Measurements from ENCODE around the gene NAPEPLD. TPM values are rescaled to one million over a fixed set of nuclear protein-coding genes. Genes with fewer than 3 reads are reported as not detected.

Gene NAPEPLD
- total RNA-seq, 2 donors from 2014 or later: 11.2 to 12.9 TPM

- Histone ChIP-seq H3K27ac (no peak overlapping the region), H3K27me3 (no peaks in the 10 kb centered on the region), H3K4me3 (no peak overlapping the region), H3K36me3 (replicated peaks in 1 of 2; ENCODE audit: insufficient read depth in 1 of 2, low read depth in 2 of 2) (peaks cover 0 to 4% of the 10 kb centered on the region in 2 donors), H3K9me3 (no peaks in the 10 kb centered on the region), H3K4me1 (peaks cover 7% of the 10 kb centered on the region)
- intact Hi-C loops (cut with DNase I): no loop called here
- TF ChIP-seq CTCF (IDR thresholded peaks at IDR 0.05) (no peak), POLR2A (IDR thresholded peaks at IDR 0.05) (no peak)
- no peak for DNase-seq
- no peak for ATAC-seq
- WGBS, 2 donors: 93 to 97% methylated on average over 2 of the region's 2 CpGs
Measured at GRCh38 chr7:103117465-103117864, 31.4 kb downstream of the NAPEPLD start.

GRCh38 chr7:103116991-103117390 lies 31.9 kb downstream of the NAPEPLD start:
- ATAC-seq: no peak
- peaks cover 7% of the 10 kb centered on the region for H3K4me1 ChIP-seq
- TF ChIP-seq CTCF (IDR thresholded peaks at IDR 0.05): no peak
- no peak for TF ChIP-seq POLR2A (IDR thresholded peaks at IDR 0.05)
- no peaks in the 10 kb centered on the region for H3K27me3 ChIP-seq
- H3K4me3 ChIP-seq: no peak overlapping the region
- H3K27ac ChIP-seq: no peak overlapping the region
- intact Hi-C loops (cut with DNase I): no loop called here
- H3K36me3 ChIP-seq (replicated peaks in 1 of 2; ENCODE audit: insufficient read depth in 1 of 2, low read depth in 2 of 2): peaks cover 0 to 4% of the 10 kb centered on the region in 2 donors
- no peaks in the 10 kb centered on the region for H3K9me3 ChIP-seq
- no peak for DNase-seq

- no peak for ATAC-seq
- TF ChIP-seq POLR2A (IDR thresholded peaks at IDR 0.05): no peak
- TF ChIP-seq CTCF (IDR thresholded peaks at IDR 0.05): no peak
- intact Hi-C loops (cut with DNase I): no loop called here
Measured at GRCh38 chr7:103116511-103116910, 32.4 kb downstream of the NAPEPLD start.

GRCh38 chr7:103115771-103116170 lies 33.1 kb downstream of the NAPEPLD start:
- peaks cover 7% of the 10 kb centered on the region for H3K4me1 ChIP-seq
- WGBS, 2 donors: 99 to 100% methylated on average over 4 of the region's 4 CpGs
- DNase-seq: no peak
- no peaks in the 10 kb centered on the region for H3K9me3 ChIP-seq
- TF ChIP-seq POLR2A (IDR thresholded peaks at IDR 0.05) (no peak), CTCF (IDR thresholded peaks at IDR 0.05) (no peak)
- peaks cover 0 to 2% of the 10 kb centered on the region in 2 donors for H3K36me3 ChIP-seq (replicated peaks in 1 of 2; ENCODE audit: insufficient read depth in 1 of 2, low read depth in 2 of 2)
- H3K27me3 ChIP-seq: no peaks in the 10 kb centered on the region
- no peak for ATAC-seq
- intact Hi-C loops (cut with DNase I): no loop called here
- H3K4me3 ChIP-seq: no peak overlapping the region
- H3K27ac ChIP-seq: no peak overlapping the region

More at GRCh38 chr7:103116511-103116910, 32.4 kb downstream of the NAPEPLD start:
- no peaks in the 10 kb centered on the region for H3K27me3 ChIP-seq
- H3K9me3 ChIP-seq: no peaks in the 10 kb centered on the region
- 33 to 44% methylated on average over 1 of the region's 1 CpG for WGBS, 2 donors
- H3K27ac ChIP-seq: no peak overlapping the region
- H3K4me1 ChIP-seq: peaks cover 7% of the 10 kb centered on the region
- H3K4me3 ChIP-seq: no peak overlapping the region
- no peak for DNase-seq
- H3K36me3 ChIP-seq (replicated peaks in 1 of 2; ENCODE audit: insufficient read depth in 1 of 2, low read depth in 2 of 2): peaks cover 0 to 4% of the 10 kb centered on the region in 2 donors

GRCh38 chr7:103114576-103115008 lies 34.3 kb downstream of the NAPEPLD start:
- peaks cover 7% of the 10 kb centered on the region for H3K4me1 ChIP-seq
- intact Hi-C loops (cut with DNase I): no loop called here
- H3K9me3 ChIP-seq: no peaks in the 10 kb centered on the region
- WGBS, 2 donors: 71 to 80% methylated on average over 1 of the region's 1 CpG
- H3K4me3 ChIP-seq: no peak overlapping the region
- H3K27ac ChIP-seq: no peak overlapping the region
- no peak for TF ChIP-seq CTCF (IDR thresholded peaks at IDR 0.05)
- TF ChIP-seq POLR2A (IDR thresholded peaks at IDR 0.05): no peak
- no peaks in the 10 kb centered on the region for H3K27me3 ChIP-seq
- ATAC-seq (no peak), DNase-seq (no peak)
- no peaks in the 10 kb centered on the region for H3K36me3 ChIP-seq (replicated peaks in 1 of 2; ENCODE audit: insufficient read depth in 1 of 2, low read depth in 2 of 2)
